WI38 (cell line): Measurements from ENCODE around the gene NDUFB8.
"Not testable (repeated sequence)": the region's sequence is repeated elsewhere in the genome, so short reads cannot be mapped to it uniquely, and the experiment has no call there.

Experiments used
- H3K4me3 ChIP-seq: 2 replicates; pipeline ENCODE4 v1.5.1; 2011; ENCODE audit warnings: low read depth, mild to moderate bottlenecking, control low read depth, low read length
- CTCF ChIP-seq: IDR thresholded peaks from 2 replicates; pipeline ENCODE4 v1.5.1; 2012; ENCODE audit warnings: low read depth, mild to moderate bottlenecking, control low read depth, low read length

NDUFB8 gene

GRCh38 chr10:100529475-100530298 lies at the start of gene NDUFB8:
NDUFB8 (minus strand) TSS chr10:100529871; CDS start chr10:100529851, 20 bp downstream.
- no peak for TF ChIP-seq CTCF
- H3K4me3 ChIP-seq: peak within 1 kb of the TSS; percentile 94

- no peak for TF ChIP-seq CTCF
- H3K4me3 ChIP-seq: no peak overlapping the region
Observed at GRCh38 chr10:100576282-100576635, 46.6 kb upstream of the NDUFB8 start.

GRCh38 chr10:100575585-100576281 lies 46.1 kb upstream of the NDUFB8 start:
- TF ChIP-seq CTCF: no peak
- no peak overlapping the region for H3K4me3 ChIP-seq

GRCh38 chr10:100575146-100575545 lies 45.5 kb upstream of the NDUFB8 start:
- H3K4me3 ChIP-seq: not testable (repeated sequence)

- H3K4me3 ChIP-seq: no peak overlapping the region
- TF ChIP-seq CTCF: no peak
Observed at GRCh38 chr10:100571084-100571856, 41.6 kb upstream of the NDUFB8 start.

- no peak for TF ChIP-seq CTCF
Observed at GRCh38 chr10:100570506-100570905, 40.8 kb upstream of the NDUFB8 start.

GRCh38 chr10:100569687-100570481 lies 40.2 kb upstream of the NDUFB8 start:
- no peak for TF ChIP-seq CTCF
- H3K4me3 ChIP-seq: no peak overlapping the region

More at GRCh38 chr10:100570506-100570905, 40.8 kb upstream of the NDUFB8 start:
- no peak overlapping the region for H3K4me3 ChIP-seq
